Body of pancreas (tissue), 4 donors: Measurements from ENCODE around the gene GPATCH2.

Experiments
- POLR2A ChIP-seq, 3 donors: fragments of 450-650 bp; IDR thresholded peaks; one replicate each; pipeline ENCODE4 v1.6.1; 2016; ENCODE audit warnings: antibody characterized with exemption in 3 of 3, mild to moderate bottlenecking in 2 of 3
- TF ChIP-seq, protein P1 (sequence below), 7 experiments: fragments of 450-650 bp in 4 of 7; fragments of 200-600 bp in 3 of 7; sonication (generic) in 3 of 7; IDR thresholded peaks; one replicate each; pipeline ENCODE4 v1.5.1; 2016 to 2019; ENCODE audit warnings: antibody characterized with exemption in 7 of 7

DNA sequence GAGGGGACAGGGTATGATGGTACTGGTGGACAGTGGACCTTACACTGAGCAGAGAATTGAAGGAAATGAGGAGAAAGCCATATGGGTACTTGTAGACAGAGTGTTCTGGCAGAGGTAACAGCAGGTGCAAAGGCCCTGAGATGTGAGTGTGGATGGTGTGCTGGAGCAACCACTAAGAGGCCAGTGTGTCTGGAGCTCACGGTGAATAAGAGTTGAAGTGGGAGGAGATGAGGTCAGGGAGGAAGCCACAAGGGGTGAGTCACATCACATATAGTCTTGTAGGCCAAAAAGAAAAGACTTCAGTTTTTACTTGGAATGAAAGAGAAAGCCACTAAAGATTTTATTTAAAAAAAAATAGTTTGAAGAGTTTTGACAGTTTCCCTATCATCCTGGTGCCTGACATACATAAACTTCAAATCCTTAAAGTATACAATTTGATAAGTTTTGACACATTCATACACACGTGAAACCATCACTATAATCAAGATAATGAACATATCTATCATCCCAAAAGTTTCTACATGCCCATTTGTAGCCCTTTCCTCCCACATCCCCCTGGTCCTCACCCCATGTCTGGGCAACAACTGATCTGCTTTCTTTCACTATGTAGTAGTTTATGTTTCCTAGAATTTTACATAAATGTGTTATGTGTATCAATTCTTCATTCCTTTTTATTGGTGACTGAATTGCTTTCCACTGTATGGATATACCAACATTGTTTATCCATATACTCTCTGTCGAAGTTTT, 148.4 kb downstream of the GPATCH2 start:
- TF ChIP-seq, protein P1, sequence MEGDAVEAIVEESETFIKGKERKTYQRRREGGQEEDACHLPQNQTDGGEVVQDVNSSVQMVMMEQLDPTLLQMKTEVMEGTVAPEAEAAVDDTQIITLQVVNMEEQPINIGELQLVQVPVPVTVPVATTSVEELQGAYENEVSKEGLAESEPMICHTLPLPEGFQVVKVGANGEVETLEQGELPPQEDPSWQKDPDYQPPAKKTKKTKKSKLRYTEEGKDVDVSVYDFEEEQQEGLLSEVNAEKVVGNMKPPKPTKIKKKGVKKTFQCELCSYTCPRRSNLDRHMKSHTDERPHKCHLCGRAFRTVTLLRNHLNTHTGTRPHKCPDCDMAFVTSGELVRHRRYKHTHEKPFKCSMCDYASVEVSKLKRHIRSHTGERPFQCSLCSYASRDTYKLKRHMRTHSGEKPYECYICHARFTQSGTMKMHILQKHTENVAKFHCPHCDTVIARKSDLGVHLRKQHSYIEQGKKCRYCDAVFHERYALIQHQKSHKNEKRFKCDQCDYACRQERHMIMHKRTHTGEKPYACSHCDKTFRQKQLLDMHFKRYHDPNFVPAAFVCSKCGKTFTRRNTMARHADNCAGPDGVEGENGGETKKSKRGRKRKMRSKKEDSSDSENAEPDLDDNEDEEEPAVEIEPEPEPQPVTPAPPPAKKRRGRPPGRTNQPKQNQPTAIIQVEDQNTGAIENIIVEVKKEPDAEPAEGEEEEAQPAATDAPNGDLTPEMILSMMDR (IDR thresholded peaks at IDR 0.05): no peak
- TF ChIP-seq POLR2A (IDR thresholded peaks at IDR 0.05): no peak
